HCT116 (cell line): ENCODE results near the gene FRMD4A. TPM values are rescaled to one million over a fixed set of nuclear protein-coding genes. Genes with fewer than 3 reads are reported as not detected.

Source experiments
- ATAC-seq: fragments of 200-7000 bp; cut with Tn5 transposase; 2 replicates; pipeline ENCODE4 v1.9.1; 2020; ENCODE audit warnings: mild to moderate bottlenecking, moderate library complexity
- BruUV-seq: library from RNA; stranded (reverse); fragments of 400-500 nt; replicated peaks from 2 replicates; lab custom pipeline; 2021; lab: Mats Ljungman, UMichigan
- CTCF ChIA-PET: fragments of 300-600 bp; sonication (Branson Sonifier 250); formaldehyde crosslinking; loops from one replicate; lab custom pipeline; 2021; ENCODE audit warnings: antibody characterized with exemption; lab: Charles Lee
- POLR2A ChIA-PET: fragments of 300-600, 350-600 bp; sonication (Branson Sonifier 250); formaldehyde crosslinking; loops from one replicate; lab custom pipeline; 2021; ENCODE audit warnings: antibody characterized with exemption; lab: Charles Lee
- RAD21 ChIA-PET, 2 experiments: fragments of 300-600 bp; sonication (Branson Sonifier 250); formaldehyde crosslinking; loops; one replicate each; lab custom pipeline; 2023; ENCODE audit warnings: low total read pairs in 2 of 2; ENCODE audit not compliant: uncharacterized antibody in 2 of 2, unreplicated experiment in 2 of 2, low non-redundant PET in 1 of 2; lab: Charles Lee
- DNase-seq: peaks from one replicate; pipeline ENCODE4 v3.0.0-alpha.2; 2010; ENCODE audit warnings: low read depth, low spot score
- H2AFZ ChIP-seq: fragments of 200-600 bp; shearing (Covaris generic), sonication (generic); 2 replicates; pipeline ENCODE4 v1.6.1; 2017; ENCODE audit warnings: low read depth, mixed run types, mixed read lengths, antibody characterized with exemption, low read length; ENCODE audit not compliant: poor library complexity, severe bottlenecking
- H3K27ac ChIP-seq: 2 replicates; pipeline ENCODE4 v1.5.1; 2012; ENCODE audit warnings: low read depth, low read length
- H3K27me3 ChIP-seq: fragments of 200-600 bp; sonication (generic); 2 replicates; pipeline ENCODE4 v1.6.1; 2016; ENCODE audit warnings: mixed run types, low read length, mixed read lengths; ENCODE audit not compliant: insufficient read depth
- H3K36me3 ChIP-seq, 2 experiments: fragments of 200-500 bp in 1 of 2; fragments of 200-600 bp in 1 of 2; sonication (Bioruptor generic) in 1 of 2; sonication (generic) in 1 of 2; 2 replicates each; pipeline versions ENCODE4 v1.5.1 to v1.6.1; 2014 to 2016; ENCODE audit warnings: low read length in 2 of 2, inconsistent platforms in 1 of 2, mixed read lengths in 1 of 2, mixed run types in 1 of 2; ENCODE audit not compliant: insufficient read depth in 2 of 2, control insufficient read depth in 1 of 2
- H3K4me1 ChIP-seq, 2 experiments: fragments of 200-600 bp in 1 of 2; sonication (generic) in 1 of 2; 2 replicates each; pipeline versions ENCODE4 v1.5.1 to v1.6.1; 2012 to 2017; ENCODE audit warnings: low read length in 2 of 2, inconsistent platforms in 1 of 2, mild to moderate bottlenecking in 1 of 2, mixed read lengths in 1 of 2, mixed run types in 1 of 2, moderate library complexity in 1 of 2; ENCODE audit not compliant: insufficient read depth in 2 of 2, control insufficient read depth in 1 of 2
- H3K4me2 ChIP-seq: fragments of 200-600 bp; sonication (generic); 2 replicates; pipeline ENCODE4 v1.6.1; 2017; ENCODE audit warnings: mixed run types, low read length, mixed read lengths
- H3K4me3 ChIP-seq, 2 experiments: fragments of 200-600 bp in 1 of 2; sonication (generic) in 1 of 2; replicated peaks in 1 of 2; 2 replicates each; pipeline ENCODE4 v1.5.1; 2011 to 2016; ENCODE audit warnings: low read length in 2 of 2, control low read depth in 1 of 2, low read depth in 1 of 2, mild to moderate bottlenecking in 1 of 2, mixed read lengths in 1 of 2, mixed run types in 1 of 2
- H3K79me2 ChIP-seq: fragments of 200-600 bp; sonication (generic); 2 replicates; pipeline ENCODE4 v1.6.1; 2017; ENCODE audit warnings: mild to moderate bottlenecking, mixed run types, low read length, moderate library complexity, mixed read lengths; ENCODE audit not compliant: insufficient read depth
- H3K9ac ChIP-seq: fragments of 200-600 bp; sonication (generic); 2 replicates; pipeline ENCODE4 v1.6.1; 2016; ENCODE audit warnings: low read length, mixed read lengths
- H3K9me2 ChIP-seq: fragments of 200-600 bp; sonication (generic), shearing (Covaris generic); 2 replicates; pipeline ENCODE4 v1.6.1; 2017; ENCODE audit warnings: mixed run types, mild to moderate bottlenecking, moderate library complexity; ENCODE audit not compliant: insufficient read depth
- H3K9me3 ChIP-seq, 2 experiments: fragments of 200-500 bp in 1 of 2; fragments of 200-600 bp in 1 of 2; sonication (Bioruptor generic) in 1 of 2; sonication (generic) in 1 of 2; 2 replicates each; pipeline ENCODE4 v1.6.1; 2014 to 2017; ENCODE audit warnings: low read length in 2 of 2, mixed read lengths in 2 of 2, inconsistent platforms in 1 of 2, low read depth in 1 of 2, mild to moderate bottlenecking in 1 of 2, mixed run types in 1 of 2, moderate library complexity in 1 of 2; ENCODE audit not compliant: control insufficient read depth in 1 of 2, insufficient read depth in 1 of 2
- H4K20me1 ChIP-seq: fragments of 200-600 bp; sonication (generic), shearing (Covaris generic); 2 replicates; pipeline ENCODE4 v1.6.1; 2017; ENCODE audit warnings: mixed run types, mild to moderate bottlenecking, moderate library complexity; ENCODE audit not compliant: insufficient read depth
- ATF3 ChIP-seq: IDR thresholded peaks from 2 replicates; pipeline ENCODE4 v1.6.1; 2012
- CBX3 ChIP-seq: IDR thresholded peaks from 2 replicates; pipeline ENCODE4 v1.6.1; 2012; ENCODE audit warnings: low read depth
- CEBPB ChIP-seq: IDR thresholded peaks from 2 replicates; pipeline ENCODE4 v1.6.1; 2012; ENCODE audit warnings: low read depth
- EGR1 ChIP-seq: IDR thresholded peaks from 2 replicates; pipeline ENCODE4 v1.6.1; 2012; ENCODE audit warnings: low read depth
- ELF1 ChIP-seq: IDR thresholded peaks from 2 replicates; pipeline ENCODE4 v1.6.1; 2012; ENCODE audit warnings: low read depth, borderline replicate concordance
- EZH2 ChIP-seq: fragments of 200-600 bp; sonication (generic); IDR thresholded peaks from 2 replicates; pipeline ENCODE4 v1.6.1; 2017; ENCODE audit warnings: antibody characterized with exemption, mixed run types
- EZH2phosphoT487 ChIP-seq: fragments of 200-600 bp; IDR thresholded peaks from 2 replicates; pipeline ENCODE4 v1.6.1; 2018; ENCODE audit warnings: antibody characterized with exemption, borderline replicate concordance
- FOSL1 ChIP-seq: IDR thresholded peaks from 2 replicates; pipeline ENCODE4 v1.6.1; 2012; ENCODE audit warnings: low read depth
- JUND ChIP-seq: IDR thresholded peaks from 2 replicates; pipeline ENCODE4 v1.6.1; 2012
- MAX ChIP-seq: IDR thresholded peaks from 2 replicates; pipeline ENCODE4 v1.6.1; 2012
- POLR2A ChIP-seq: IDR thresholded peaks from 2 replicates; pipeline ENCODE4 v1.7.0; 2011; ENCODE audit warnings: borderline replicate concordance; ENCODE audit not compliant: insufficient read depth, insufficient read length; ENCODE audit errors: extremely low read depth
- RAD21 ChIP-seq: IDR thresholded peaks from 2 replicates; pipeline ENCODE4 v1.6.1; 2012; ENCODE audit warnings: low read depth, mild to moderate bottlenecking
- REST ChIP-seq: IDR thresholded peaks from 2 replicates; pipeline ENCODE4 v1.6.1; 2012; ENCODE audit warnings: low read depth
- SP1 ChIP-seq: IDR thresholded peaks from 2 replicates; pipeline ENCODE4 v1.6.1; 2012; ENCODE audit warnings: low read depth
- SRF ChIP-seq: IDR thresholded peaks from 2 replicates; pipeline ENCODE4 v1.6.1; 2012; ENCODE audit warnings: low read depth
- TCF7L2 ChIP-seq: IDR thresholded peaks from 2 replicates; pipeline ENCODE4 v1.7.0; 2011; ENCODE audit warnings: borderline replicate concordance, inconsistent platforms; ENCODE audit not compliant: insufficient read depth, insufficient read length; ENCODE audit errors: extremely low read depth
- YY1 ChIP-seq: IDR thresholded peaks from 2 replicates; pipeline ENCODE4 v1.6.1; 2011; ENCODE audit warnings: low read length, low read depth, moderate library complexity, mild to moderate bottlenecking; ENCODE audit not compliant: insufficient replicate concordance; ENCODE audit errors: extremely low read depth
- ZBTB33 ChIP-seq: IDR thresholded peaks from 2 replicates; pipeline ENCODE4 v1.6.1; 2011; ENCODE audit warnings: mild to moderate bottlenecking, low read length, moderate library complexity; ENCODE audit not compliant: insufficient replicate concordance; ENCODE audit errors: extremely low read depth
- ZFX ChIP-seq: fragments of 450-650 bp; IDR thresholded peaks from 2 replicates; pipeline ENCODE4 v1.6.1; 2017
- ZNF274 ChIP-seq: fragments of 200-500 bp; sonication (Bioruptor generic); IDR thresholded peaks from 2 replicates; pipeline ENCODE4 v1.6.1; 2014; ENCODE audit warnings: mild to moderate bottlenecking, low read depth, low read length, inconsistent platforms
- intact Hi-C: fragments of 100-400 bp; cut with micrococcal nuclease; formaldehyde crosslinking; loops from 2 replicates; pipeline ENCODE4 v1.10.0; 2022
- total RNA-seq: library from RNA; stranded (reverse); gene quantifications from one replicate; pipeline ENCODE4 v1.2.1, GENCODE V29; 2021; ENCODE audit not compliant: unreplicated experiment

FRMD4A gene
- total RNA-seq, 1 experiment from 2014 or later, result 0.20 TPM

GRCh38 chr10:13633689-13634088, 697.0 kb downstream of the FRMD4A start:
- ATAC-seq (no peak), DNase-seq (no peak)
- H3K9ac ChIP-seq, result no peak overlapping the region
- BruUV-seq, result no TSS peak
- no peak overlapping the region for H3K4me3 ChIP-seq
- H3K4me1 ChIP-seq, result no peaks in the 10 kb centered on the region
- H3K27ac ChIP-seq, result no peak overlapping the region
- intact Hi-C loops, result no loop called here
- H3K9me3 ChIP-seq, result no peaks in the 10 kb centered on the region
- POLR2A ChIA-PET, result no interaction called here
- H3K36me3 ChIP-seq, result no peaks in the 10 kb centered on the region
- H4K20me1 ChIP-seq, result no peaks in the 10 kb centered on the region
- no peaks in the 10 kb centered on the region for H3K27me3 ChIP-seq
- no peak overlapping the region for H3K4me2 ChIP-seq
- CTCF ChIA-PET, result no interaction called here
- H3K9me2 ChIP-seq, result no peaks in the 10 kb centered on the region
- H3K79me2 ChIP-seq, result no peaks in the 10 kb centered on the region
- RAD21 ChIA-PET, result no interaction called here
- TF ChIP-seq SP1 (no peak), EZH2 (no peak), TCF7L2 (no peak), ELF1 (no peak), CEBPB (no peak), CBX3 (no peak), JUND (no peak), ATF3 (no peak), ZBTB33 (no peak), FOSL1 (no peak), YY1 (no peak), ZNF274 (no peak), SRF (no peak), ZFX (no peak), REST (no peak), RAD21 (no peak), MAX (no peak), POLR2A (no peak), EZH2phosphoT487 (no peak), EGR1 (no peak)
- H2AFZ ChIP-seq, result no peak overlapping the region
